Stimulated activated CD4-positive, alpha-beta T cell treated with anti-CD3 and anti-CD28 coated beads, Interleukin-1b, Interleukin-23, amount 100 ng/mL, for 48 hours (primary cell): ENCODE data around the gene ARHGAP12.

ENCODE experiments used
- DNase-seq: peaks from one replicate; pipeline ENCODE4 v3.0.0-alpha.2; 2020

ARHGAP12 gene

DNA sequence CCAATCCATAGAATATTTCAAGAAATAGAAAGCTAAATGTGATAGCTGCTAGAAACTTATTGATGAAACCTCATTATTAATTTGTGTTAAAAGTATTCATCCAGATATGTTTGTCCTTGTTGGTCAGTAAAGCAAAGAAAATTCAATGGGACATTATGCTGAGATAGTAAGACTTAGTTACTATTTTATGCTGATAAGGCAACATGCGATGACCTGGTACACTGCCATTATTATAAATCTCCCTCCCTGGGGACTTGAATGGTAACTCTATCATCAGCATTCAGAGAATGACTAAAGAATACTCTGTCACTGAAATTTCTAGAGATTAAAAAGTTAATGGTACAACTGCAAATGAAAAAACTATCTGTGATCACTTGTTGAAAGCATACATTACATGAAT is 54.9 kb downstream of the ARHGAP12 start:
- DNase-seq: no peak

DNA sequence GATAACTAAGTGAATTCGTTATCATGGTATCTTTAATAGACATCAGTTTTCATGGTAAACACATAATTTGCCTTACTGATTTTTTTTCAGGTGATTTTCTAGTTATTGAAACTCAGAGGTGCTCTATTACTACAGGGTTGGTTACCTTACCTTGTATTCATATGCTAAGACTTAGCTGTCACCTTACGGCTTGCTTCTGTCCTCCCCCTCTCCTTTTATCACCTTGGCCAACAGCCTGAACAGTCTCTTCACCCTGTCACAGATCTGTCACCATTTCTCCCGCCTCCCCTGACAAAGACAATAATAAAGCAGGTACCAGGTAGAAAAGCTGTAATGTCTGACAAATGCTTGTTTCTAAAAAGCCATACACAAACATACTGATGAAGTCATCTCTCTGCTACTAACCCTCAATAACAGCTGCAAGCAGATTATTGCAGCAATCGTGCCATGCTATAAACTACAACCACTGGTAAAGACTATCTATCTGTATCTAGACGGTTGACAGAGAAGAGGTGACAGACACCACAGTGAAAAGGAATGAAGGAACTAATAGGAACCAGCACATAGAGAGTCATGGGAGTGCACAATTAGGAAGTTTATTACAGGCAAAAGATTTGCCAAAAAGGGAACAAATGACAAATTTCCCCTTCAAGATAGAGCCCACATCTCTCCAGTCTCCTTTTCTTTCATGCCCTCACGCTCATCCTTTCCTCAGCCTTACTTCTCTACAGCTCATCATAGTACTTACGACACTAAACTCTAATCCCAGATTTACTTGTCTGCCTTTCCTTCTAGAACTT is 57.2 kb downstream of the ARHGAP12 start:
- DNase-seq: no peak

DNA sequence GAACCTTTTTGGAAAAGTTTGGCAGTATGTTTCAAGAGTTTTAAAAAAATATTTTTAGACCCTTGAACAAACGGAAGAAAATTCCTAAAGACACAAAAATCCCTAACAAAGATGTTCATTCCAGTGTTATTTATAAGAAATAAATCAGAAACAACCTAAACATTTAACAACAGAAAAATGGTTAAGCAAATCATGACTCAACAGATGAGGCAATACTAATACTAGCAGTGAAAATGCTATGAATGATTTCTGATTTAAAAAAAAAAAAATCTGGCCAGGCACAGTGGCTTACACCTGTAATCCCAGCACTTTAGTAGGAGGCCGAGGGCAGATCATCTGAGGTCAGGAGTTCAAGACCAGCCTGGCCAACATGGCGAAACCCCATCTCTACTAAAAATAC is 61.0 kb downstream of the ARHGAP12 start:
- no peak for DNase-seq

DNA sequence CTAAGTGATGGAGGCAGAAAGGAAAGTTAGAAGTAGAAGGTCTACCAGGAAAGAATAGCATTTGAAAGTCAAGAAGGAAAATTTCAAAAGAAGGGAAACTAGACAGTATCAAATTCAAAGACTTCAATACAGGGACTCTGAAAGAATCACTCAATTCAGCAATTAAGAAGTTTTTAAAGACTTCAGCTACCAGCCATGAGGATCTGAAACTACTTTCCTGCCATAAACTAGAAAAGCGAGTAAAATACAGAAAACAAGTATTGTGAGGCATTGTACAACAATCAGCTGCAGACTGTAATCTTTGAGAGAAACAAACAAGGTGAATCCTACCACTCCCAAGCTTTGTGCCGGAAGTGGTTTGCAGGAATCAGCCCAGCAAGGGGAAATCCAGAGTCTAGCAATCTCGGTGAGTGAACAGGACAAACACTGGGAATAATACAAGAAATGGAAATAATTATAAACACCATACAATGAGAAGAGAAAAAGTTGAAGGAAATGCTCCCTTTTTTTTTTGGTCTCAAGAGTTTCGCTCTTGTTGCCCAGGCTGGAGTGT is 62.4 kb downstream of the ARHGAP12 start:
- no peak for DNase-seq

DNA sequence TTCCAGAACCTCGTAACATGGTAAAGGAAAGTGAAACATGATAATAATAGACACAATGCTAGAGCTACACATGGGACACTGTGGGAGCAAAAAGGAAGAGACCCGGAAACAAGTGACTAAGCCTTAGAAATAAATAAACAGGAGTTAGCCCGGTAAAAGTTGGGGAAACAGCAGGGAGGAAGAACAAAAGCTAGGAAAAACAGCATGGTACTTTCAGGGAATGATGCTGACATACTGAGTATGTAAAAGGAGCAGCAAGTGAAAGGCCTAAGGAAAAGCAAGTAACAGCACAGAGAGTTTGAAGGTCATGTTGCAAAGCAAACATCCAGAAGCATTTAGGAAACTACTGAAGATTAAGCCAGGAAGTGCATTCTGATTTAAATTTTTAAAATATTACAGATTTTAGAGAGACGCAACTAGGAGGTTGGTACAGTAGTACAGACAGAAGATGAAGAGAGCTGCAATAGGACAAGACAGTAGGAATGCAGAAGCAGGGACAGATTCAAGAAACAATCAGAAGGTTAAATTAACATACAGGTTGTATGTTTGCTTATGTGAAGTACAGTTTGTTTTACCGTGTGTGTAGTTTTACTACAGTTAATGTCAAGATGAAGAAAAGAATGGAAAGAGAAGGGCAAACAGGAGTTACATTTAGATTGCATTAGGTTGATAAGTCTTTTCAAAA is 63.7 kb downstream of the ARHGAP12 start:
- DNase-seq: no peak

DNA sequence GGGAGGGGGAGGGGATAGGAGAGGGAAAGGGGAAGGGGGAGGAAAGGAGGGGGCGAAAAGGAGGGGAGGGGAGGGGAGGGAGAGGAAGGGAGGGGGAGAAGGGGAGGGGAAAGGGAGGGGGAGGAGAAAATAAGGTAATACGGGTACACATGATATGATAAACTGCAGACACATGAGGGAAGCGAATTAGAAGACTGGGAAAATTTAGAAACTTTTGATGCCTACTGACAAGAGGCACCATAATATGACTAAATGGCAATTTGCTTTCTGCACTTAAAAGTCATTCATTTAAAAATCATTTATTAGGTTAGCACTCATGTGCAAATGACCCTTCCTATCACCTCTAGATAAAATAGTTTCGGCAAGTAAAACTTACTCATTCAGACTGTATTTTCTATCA is 73.6 kb downstream of the ARHGAP12 start:
- no peak for DNase-seq

DNA sequence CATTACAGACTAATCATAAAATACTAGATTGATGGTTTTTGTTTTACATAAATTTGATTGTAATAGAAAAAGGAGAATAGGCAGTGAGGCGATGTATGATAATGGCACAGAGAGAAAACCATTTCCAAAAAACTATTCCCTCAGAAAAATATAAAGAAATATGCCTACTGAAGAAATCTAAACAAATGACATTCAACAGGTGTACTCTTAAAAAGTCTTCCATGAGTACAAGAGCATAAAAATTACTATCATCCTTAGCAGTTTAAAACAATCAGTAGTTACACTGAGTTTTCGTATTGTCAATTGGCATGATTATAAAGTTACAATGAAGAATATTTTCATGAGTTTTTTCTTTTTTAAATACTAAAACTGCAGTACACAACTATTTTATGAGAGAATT is 75.0 kb downstream of the ARHGAP12 start:
- DNase-seq: no peak

DNA sequence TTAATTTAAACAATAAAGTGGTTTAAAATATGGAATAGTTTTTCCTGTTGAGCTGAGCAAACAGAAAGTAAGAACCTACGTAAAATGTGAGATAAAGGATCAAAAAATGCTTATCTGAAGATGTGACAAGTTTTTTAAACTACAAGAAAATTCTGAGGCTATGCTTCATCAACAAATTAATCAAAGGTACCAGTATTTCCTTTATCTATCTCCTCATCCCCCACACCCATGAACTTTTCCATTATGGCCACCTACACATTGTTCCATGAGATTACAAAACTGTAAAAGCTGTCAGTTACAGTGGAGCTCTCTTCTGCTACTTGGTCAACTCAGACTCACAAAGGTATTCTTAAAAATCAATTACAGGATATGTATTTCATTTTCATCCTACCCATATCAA is 77.4 kb downstream of the ARHGAP12 start:
- no peak for DNase-seq

DNA sequence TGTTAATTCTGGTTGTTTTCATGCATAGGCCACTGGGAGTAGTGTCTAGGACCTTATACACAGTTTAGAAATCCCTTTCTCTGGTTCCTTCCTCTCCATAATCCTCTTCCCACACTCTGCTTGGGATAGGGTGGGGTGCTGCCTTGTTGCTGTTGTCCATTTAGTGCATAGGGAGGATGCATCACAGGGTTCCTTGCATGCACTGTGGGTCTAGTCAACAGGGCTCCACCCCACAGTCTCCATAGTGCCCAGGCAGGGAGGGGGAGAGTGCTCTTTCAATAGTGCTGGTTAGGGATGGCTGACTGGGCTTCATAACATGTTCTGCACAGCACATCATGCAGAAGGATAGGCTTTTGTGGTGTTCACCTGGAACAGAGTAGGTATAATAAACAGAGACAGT is 81.1 kb downstream of the ARHGAP12 start:
- DNase-seq: no peak

DNA sequence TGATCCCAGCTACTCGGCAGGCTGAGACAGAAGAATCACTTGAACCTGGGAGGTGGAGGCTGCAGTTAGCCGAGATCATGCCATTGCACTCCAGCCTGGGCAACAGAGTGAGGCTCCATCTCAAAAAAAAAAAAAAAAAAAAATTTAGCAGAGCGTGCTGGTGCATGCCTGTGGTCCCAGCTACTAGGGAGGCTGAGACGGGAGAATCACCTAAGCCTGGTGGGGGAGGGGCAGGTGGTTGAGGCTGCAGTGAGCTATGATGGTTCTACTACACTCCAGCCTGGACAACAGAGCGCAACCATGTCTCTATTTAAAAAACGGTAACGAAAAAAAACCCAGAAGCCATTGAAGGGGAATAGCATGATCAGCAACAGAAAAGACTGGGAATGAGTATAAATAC is 89.9 kb downstream of the ARHGAP12 start:
- no peak for DNase-seq

DNA sequence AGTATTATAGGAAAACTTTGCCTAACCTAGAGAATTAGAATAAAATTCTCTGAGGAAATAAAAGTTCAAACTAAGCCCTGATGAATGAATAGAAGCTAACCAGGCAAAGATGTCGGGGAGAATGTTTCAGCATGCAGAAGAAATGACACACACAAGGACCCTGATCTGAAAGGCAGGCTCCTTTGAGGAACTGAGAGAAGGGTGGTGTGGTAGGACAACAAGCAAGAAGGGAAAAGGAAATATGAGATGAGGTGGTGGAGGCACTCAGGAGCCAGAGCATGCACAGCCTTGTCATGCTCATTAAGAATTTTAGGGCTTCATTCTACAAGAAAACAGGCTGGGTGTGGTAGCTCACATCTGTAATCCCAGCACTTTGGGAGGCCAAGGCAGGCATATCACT is 90.6 kb downstream of the ARHGAP12 start:
- DNase-seq: no peak

DNA sequence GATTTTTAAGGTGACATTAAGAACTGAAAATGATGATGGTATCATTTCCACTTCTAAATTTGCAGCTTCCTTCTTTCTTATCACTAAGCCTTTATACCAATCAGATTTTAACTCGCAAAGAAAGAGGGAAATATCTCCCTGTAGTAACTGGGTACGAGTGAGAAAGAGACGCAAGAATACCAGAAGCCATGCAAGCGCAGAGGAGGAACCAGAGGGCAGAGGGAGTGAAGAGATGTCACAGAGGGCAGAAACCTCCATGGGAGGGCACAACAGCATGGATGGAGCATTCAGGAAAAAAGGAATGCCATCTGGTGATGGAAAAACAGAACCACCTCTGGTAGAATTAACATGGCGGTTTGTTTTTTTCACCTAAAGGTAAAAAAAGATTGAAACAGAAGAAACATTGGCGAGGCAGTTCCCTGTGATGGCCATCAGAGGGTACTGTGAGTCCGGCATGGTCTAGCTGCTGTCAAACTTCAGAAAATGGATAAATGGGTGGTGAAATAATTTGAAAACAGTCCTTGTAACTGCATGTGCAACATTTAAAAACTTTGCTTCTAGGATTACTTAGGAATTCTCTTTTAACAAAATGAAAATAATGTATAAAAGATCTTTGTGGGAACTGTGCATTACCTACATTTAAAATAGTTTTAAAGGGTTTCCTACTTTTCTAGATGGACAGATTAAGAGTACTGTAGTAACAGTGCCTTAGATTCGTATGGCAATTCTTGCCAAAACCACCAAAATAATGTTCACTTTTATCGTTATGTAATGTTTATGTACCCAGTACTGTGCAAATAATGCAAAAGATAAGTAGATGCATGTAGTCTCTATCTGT is 91.8 kb downstream of the ARHGAP12 start:
- DNase-seq: no peak

DNA sequence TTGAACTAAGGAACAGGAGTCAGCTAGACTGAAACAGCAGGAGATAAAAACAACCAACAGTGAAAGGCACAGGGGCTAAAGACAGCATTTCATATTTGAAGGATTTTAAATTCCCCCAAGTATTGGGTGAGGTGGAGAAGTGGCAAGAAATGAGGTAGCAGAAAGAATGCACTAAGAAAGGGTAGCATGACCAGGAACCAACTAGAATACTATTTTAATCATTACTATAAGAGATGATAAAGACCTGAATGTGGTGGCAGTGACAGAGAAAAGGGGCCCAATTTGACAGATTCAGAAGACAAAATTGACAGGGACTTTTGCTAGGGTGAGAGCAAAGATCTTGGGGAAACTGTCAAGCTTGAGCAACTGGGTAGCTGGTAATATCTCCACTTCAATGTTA is 94.9 kb downstream of the ARHGAP12 start:
- no peak for DNase-seq

DNA sequence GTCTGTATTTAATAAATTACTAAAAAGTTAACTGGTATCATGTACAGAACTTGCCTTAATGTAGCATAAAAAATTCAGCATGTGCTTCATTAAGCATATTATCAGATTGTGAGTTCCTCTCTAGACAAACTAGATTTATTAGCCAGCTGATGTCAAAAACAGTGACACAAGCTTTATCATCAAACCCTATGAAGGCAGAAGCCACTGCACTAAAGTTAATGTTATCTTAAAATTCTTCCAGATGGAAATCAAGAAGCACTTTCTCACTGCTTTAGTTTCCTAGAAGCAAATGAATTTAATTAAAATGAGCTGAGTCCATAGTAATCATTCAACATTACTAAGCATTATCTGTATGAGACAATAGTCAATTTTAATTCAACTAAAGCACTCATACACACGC is 96.4 kb downstream of the ARHGAP12 start:
- DNase-seq: no peak

DNA sequence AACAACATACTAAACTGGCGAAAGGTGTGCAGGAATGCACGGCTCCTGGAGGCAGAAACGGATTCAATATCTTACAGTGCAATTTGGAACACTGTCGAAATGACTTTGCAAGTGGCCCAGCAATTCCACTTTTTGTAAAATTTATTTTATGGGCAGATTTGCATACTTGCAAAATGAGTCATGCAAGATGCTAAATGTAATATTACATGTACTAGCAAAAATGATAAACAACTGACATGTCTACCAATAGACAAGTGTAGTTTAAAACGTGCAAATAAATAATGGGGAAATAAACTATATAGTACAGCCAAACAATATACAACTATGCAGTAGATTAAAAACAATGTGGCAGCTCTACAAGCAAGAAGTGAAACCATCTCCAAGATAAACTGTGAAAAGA is 97.7 kb downstream of the ARHGAP12 start:
- DNase-seq: no peak

DNA sequence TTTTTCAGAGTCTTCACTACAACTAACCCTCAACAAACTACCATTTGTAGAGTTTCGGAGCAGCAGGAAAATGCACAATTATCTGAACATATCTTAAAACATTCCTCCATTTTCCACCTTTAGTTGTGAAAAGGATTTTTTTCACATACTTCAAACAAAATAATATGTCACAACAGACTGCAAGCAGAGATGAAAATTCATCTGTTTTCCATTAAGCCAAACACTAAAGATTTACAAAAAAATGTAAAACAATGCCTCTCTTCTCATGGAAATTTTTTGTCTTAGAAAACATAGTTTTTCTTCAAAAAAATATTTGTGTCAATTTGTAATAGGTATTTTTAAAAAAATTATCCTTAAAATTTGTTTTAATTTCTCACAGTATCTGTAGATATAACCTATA is 98.9 kb downstream of the ARHGAP12 start:
- no peak for DNase-seq

DNA sequence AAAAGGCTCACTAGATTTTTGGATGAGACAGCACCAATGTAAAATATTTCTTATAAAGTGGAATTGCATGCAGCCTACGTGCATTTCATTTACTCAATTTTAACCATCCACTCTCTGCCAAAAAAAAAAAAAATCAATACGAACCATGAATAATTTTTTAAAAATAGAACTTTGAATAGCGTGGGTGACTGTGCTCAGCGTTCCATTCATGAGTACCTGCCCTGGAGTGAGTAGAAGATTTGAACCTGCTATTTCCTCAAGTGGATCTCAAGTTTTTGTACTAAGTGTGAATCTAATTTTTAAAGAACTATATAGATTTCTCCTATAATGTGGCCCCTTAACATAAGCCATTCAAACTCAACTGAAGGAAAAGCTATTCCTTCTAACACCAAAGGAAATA is 105.3 kb downstream of the ARHGAP12 start:
- DNase-seq: no peak

DNA sequence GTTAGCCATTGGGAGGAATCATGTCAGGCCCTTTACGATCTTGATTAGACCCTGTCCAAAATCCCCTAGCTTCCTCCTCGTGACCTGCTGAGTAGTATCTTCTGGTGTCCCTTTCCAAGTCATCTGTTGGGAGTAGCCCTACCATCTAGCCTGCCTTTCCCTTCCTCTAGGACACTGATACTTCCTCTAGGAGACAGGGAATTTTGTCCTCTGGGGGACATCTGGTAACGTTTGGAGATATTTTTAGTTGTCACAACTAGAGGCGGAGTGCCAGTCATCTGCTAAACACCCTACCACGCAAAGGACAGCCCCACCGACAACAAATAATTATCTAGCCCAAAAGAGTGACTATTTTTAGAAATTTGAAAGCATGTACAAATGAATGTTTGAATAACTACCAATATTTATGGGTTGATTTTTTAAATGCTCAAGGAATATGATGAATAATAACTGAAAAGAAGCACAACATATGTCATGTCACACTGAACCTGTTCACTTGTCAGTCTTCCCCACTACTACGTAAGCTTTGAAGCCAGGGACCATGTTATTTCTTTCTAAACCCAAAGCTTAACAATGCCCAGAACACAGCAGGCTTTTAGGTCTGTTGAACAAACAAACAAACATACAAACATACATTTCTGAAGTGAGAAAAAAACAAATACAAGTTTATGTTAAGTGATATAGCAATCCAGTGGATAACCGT is 105.9 kb downstream of the ARHGAP12 start:
- DNase-seq: no peak

DNA sequence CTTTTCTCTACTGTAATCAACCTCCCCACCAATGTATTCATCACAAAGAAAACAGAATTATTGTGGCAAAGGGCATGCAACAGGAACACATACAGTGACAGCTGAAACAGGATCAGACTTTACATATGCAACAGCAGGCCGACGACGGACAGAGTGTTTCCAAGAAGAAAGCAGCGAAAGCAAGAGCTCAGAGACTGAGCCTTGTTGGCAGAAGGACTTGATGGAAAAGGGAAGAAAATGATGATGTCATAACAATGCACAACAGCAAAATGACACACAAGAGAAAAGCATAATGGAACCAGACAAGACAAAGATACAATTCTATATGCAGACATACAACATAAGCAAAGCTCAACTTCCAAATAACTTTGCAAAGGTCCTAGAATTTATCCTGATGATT is 106.5 kb downstream of the ARHGAP12 start:
- no peak for DNase-seq

DNA sequence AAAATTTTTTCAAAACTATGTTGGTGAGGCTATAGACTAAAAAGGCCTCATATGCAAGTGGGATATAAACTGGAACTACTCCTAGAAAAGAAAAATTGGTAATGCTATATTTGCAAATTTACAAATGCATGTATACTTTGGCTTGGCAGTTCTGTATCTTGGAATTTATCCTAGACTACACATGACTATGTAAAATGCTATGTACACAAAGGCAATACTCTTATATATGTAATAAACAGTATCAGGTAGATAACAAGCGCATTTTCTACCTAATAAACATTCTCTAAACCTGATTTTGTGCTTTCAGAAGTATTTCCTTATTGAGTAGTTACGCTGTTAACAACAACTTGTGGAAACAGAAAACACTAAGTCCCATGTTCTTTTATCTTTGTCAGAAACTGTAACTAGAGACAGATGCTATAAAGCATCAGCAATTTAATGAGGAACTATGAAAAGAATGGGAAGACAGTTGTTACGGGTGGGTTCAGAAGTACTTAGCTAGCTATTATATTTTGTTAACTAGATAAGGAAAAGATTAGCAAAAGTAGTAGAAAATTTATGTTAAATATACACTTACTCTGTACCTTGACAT is 107.8 kb downstream of the ARHGAP12 start:
- no peak for DNase-seq

DNA sequence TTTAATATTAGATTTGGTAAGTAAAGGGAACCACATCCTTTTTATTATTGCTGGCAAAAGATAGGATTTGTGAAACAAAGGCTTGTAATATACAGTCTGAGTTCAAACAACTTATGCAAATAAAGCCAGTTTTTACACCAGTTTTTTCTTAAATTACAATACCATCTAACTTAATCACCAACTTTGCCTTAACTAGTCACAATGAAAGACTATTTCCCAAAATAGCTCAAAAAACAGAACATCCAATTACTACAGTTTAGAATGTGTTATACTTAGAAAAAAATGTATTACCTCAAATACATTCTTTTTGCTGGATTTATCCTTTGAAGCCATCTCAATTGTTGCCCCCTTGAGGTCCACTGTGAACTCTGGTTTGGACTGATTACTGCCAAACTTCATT is 108.5 kb downstream of the ARHGAP12 start:
- no peak for DNase-seq

DNA sequence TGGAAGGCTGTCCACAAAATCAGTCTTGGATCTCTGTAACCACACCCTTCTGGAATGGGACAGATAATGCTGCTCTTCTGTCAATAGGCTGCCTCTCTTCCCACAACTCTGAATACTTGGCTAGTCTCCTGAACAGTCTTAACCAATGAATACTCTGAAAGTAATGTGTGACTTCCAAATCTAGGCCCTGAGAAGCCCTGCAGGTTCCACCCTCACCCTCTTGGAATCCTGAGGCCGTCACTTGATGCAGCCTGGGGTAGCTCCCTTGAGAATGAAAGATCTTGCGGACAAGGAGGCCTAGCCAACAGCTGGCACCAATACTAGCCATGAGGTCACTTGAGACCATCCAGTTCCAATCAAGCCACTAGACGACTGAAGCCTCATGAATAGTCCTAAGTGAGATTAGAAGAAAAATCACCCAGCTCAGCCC is 109.2 kb downstream of the ARHGAP12 start:
- no peak for DNase-seq
